GM19463 (cell line): ENCODE results near the gene HTR7.
"Not testable (repeated sequence)": the region's sequence is repeated elsewhere in the genome, so short reads cannot be mapped to it uniquely, and the experiment has no call there.

Experiments
- ATAC-seq: cut with Tn5 transposase; IDR thresholded peaks from one replicate; pipeline ENCODE4 v1.9.1; 2021; ENCODE audit warnings: mild to moderate bottlenecking, moderate library complexity; ENCODE audit not compliant: unreplicated experiment

Gene HTR7

DNA sequence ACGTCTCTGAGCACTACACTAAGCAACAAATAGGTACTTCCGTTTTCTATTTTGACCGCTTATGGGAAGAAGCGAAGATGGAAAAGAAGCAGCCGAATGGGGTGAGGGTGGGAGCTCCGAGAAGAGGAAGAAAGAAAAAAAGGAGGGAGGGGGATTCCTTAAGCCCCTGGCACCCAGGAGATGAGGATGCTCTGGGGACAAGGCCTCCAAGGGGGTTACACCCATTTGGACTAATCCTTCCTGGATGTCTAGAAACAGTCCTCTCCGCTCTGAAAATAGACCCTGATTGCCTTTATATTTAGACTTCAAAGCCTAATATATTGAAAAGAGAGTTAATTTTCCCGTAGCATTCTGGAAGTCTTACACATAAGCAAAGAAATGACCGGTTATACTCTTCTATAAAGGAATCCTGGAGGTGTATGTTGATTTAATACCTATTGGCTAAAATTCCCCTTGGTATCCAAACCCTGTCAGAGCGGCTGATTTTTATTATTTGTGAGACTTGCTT lies 676 bp upstream of the HTR7 start:
- ATAC-seq, result no peak

DNA sequence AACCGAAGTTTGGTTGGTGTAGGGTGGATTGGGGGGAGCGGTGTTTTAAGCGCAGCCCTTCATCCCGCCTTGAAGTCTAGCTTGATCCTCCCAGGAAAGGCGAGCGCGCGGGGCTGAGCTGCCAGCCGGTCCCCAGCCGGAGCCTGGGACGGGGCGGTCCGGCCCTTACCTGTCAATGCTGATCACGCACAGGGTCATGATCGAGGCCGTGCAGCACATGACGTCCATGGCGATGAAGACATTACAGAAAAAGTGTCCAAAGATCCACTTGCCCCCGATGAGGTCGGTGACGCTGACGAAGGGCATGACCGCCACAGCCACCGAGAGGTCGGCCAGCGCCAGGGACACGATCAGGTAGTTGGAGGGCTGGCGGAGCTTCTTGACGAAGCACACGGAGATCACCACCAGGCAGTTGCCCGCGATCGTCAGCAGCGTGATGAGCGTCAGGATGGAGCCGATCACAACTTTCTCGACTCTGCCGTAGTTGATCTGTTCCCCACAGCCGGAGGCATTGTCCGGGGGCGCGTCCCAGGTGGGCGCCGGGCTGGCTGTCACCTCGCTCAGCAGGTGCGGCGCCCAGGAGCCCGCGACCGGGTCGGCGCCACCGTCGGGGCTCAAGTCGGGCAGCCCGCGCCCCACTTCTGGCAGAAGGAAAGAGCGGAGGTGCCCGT lies 740 bp downstream of the HTR7 start:
- peak; percentile 9 for ATAC-seq

DNA sequence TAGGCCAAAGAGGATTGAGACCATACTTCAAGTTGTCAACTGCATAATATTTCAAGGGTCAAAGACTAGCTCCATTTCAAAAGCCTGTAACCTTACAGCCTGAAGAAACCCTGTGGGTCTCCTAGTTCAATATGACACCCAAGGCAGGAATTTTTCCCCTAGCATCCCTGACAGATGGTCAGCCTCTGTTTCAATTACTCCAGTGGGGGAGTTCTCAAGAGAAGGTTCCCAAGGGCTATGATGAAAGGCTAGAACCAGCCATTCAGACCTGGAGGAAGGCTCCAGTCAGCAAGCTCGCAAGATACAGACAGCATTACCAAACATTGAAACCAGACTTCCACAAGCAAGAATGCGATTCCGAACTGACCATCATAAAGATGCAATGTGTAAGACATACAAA lies 1.6 kb downstream of the HTR7 start:
- no peak for ATAC-seq

DNA sequence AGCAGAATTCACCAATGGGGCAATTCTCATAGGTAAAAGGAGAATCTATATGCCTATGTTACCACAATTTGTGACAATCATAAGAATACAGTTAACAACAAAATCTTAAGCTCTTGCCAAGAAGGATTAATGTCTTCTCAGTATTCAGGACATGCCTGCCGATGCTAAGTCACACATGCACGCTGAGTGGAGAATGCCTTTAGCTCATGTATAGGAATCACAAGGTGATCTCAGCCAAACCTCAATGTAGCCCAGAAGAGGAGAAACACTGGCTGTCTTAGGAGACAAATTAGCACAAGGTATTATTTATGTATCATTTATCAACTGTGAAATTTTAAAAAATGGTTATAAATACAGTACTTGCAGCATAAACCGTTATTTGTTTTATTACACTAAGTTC lies 2.7 kb downstream of the HTR7 start:
- no peak for ATAC-seq

DNA sequence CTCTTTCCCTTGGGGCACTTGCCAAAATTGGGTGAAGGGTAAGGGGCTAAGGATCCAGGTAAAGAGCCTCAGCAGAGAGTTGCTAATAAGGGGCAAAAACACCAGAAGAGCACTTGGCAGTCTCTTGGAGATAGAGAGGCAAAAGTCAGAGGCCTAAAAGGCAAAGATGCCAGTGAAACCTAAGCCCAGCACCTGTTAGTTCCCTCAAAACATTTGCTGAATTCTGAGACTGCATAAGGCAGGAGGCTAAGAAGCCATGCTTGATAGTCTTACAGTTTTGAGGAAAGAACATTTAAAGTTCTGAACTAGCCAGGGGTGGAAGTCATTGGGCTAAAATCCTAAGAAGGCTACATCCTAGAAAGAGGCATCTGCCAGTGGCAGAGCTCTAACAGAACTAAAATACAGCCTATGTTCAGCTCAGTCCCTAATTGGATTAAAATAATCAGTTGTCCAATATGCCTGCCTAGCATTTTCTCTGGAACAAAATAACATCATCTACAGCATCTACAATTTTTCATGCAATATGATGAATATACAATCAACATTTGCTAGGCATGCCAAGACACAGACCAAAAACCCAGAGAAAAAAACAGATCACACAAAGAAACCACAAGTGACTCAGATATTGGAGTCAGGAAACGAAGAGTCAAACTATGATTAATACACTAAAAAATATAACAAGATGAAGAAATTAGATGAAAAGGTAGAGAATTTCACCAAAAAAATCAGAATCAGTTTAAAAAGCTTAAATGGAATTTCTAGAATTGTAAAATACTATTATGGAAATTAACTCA lies 7.7 kb downstream of the HTR7 start:
- ATAC-seq, result no peak

DNA sequence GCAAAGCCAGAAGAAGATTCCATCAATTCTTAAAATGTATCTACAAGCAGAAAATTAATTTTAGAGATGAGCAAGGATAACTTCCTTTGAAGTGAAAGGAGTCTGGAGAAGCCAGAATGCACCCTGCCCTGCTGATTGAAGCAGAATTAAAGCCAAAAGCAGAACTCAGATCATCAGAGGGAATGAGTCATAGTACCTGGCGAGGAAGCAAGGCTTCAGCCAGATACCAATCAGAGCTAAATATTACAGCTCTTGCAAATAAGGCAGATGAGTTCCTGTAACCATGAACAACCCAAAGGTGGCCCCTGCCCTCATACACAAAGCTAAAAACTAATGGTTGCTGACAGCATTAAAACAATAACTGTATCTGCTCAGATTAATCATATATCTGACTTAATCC lies 10.4 kb downstream of the HTR7 start:
- no peak for ATAC-seq

DNA sequence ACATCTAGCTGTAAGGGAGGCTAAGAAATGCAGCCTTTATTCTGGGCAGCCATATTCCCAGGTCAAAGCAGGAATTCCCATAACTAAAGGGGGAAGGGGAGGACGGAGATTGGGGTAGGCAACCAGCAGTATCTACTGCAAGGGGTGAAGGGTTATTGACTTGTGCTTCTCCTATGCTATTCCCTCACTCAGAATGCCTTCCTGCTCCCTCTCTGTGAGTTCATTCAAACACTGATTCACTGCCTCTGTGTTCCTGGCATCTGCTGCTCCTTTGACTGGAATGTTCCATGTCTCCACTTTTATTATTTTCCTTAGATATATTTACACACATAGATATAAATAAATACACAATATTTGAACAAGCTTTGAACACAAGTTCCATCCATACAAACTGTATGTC lies 11.1 kb downstream of the HTR7 start:
- no peak for ATAC-seq

DNA sequence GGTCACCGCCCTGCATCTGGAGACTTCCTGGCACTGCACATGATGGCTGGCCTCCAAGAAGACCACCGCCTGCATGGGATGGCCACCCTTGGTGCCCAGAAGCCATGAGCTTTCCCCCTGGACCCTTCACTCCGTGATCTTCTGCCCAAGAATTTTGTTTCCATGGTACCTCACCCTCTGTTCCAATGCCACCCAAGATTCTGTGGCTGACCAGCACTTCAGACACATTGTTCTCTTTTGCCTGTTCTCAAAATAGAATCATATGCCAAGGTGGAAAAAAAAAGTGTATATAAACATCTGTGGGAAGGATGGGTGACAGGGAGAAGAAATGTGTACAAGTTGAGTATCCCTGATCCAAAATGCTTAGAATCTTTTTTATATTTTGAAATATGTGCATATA lies 12.1 kb downstream of the HTR7 start:
- no peak for ATAC-seq

DNA sequence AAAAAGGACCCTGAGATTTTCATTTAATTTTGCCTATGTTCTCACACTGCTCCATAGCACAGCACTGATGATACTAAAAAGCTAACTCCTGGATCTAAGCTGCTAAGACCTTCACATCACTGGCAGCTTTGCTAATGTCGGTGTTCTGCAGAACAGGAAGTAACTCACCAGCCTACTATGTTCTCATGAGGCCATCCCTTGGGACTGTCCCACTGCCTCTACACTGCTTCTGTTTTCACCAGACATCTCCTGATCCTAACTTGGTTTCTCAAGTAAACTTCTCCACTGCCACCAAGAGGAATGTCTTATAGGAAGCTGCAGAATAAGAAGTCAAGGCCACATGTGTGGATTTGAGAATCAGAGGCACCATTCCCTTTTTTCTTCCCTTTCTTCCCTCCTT lies 15.1 kb downstream of the HTR7 start:
- no peak for ATAC-seq

DNA sequence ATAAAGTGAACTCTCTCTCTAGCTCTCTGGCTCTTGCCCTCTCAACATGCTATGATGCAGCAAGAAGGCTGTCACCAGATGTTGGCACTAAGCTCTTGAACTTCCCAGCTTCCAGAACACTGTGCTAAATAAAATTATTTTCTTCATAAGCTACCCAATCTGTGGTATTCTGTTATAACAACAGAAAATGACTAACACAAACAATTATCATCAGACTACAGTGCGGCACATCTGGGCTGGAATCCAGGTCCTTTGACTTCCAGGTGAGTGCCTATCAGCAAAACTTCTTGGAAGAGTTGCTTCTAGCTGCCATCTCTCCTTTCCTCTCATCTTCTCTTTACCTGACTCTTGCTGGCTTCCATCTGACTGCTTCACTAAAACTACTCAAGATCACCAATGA lies 20.4 kb downstream of the HTR7 start:
- ATAC-seq, result no peak

DNA sequence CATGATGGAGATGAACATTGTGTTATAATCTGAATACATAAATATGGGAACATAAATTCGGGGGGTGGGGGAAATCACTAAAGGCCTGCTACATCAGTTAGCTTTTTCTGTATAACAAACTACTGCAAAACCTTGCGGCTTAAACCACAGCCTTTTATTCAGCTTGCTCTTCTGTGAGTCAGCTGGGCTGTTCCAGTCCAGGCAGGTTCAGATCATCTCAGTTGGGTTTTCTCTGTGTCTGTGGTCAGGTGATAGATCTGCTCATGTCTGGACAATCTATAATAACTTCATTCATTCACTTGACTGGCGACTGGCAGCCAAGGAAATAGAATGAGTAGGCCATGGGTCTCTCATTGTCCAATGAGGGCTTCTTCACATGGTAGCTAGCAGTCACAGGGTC lies 23.5 kb downstream of the HTR7 start:
- no peak for ATAC-seq

DNA sequence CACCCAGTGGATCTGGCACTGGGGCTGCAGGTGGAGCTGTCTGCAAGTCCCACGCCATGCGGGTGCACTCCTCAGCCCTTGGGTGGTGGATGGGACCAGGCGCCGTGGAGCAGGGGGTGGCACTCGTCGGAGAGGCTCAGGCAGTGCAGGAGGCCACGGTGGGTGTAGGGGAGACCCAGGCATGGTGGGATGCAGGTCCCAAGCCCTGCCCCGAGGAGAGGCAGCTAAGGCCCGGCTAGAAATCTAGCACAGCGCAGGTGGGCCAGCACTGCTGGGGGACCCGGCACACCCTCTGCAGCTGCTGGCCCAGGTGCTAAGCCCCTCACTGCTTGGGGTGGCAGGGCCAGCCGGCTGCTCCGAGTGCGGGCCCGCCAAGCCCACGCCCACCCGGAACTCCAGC lies 25.7 kb downstream of the HTR7 start:
- no peak for ATAC-seq

DNA sequence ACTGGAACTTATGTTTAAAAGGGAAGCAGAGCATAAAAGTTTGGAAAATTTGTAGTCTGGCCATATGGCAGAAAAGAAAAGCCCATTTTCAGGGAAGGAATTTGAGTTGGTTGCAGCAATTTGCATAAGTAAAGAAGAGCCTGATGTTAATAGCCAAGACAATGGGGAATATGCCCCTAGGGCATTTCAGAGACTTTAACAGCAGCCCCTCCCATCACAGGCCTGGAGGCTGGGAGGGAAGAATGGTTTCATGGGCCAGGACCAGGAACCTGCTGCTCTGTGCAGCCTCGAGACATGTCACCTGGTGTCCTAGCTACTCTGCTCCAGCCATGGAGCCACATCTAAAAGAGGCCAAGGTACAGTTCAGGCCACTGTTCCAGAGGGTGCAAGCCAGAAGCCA lies 35.3 kb downstream of the HTR7 start:
- ATAC-seq, result no peak

DNA sequence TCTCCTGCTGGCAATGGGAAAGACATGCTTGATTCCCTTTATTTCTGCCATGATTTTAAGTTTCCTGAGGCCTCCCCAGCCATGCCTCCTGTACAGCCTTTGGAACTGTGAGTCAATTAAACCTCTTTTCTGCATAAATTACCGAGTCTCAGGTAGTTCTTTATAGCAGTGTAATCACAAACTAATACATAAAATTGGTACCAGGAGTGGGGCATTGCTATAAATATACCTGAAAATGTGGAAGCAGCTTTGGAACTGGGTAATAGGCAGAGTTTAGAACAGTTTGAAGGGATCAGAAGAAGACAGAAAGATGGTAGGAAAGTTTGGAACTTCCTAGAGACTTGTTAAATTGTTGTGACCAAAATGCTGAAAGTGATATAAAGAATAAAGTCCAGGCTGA lies 36.0 kb downstream of the HTR7 start:
- not testable (repeated sequence) for ATAC-seq

DNA sequence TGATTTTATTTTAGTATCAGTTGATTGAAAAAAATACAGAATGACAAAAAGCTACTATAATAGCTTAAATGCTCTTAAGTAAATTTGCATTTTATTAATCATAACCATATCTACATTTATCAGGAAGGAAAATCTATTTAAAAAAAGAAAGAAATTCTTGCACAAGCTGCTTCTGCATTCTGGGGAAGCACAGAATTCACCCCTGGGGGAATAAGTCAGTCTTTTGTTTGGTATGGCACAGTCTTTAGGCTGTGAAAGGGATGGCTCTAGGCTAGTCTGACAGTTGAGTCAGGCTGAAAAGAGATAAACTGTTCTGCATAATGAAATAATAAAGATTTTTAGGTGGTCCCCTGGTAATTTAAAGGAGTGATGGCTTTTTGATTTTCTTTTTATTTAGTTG lies 37.9 kb downstream of the HTR7 start:
- no peak for ATAC-seq

DNA sequence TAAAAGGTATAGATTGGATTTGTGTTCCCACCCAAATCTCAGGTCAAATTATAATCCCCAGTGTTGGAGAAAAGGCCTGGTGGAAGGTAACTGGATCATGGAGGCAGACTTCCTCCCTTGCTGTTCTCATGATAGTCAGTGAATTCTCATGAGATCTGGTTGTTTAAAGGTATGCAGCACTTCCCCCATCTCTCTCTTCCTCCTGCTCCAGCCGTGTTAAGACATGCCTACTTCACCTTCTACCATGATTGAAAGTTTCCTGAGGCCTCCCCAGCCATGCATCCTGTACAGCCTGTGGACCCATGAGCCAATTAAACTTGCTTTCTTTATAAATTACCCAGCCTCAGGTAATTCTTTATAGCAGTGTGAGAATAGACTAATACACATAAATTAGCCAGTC lies 39.1 kb downstream of the HTR7 start:
- ATAC-seq, result no peak

DNA sequence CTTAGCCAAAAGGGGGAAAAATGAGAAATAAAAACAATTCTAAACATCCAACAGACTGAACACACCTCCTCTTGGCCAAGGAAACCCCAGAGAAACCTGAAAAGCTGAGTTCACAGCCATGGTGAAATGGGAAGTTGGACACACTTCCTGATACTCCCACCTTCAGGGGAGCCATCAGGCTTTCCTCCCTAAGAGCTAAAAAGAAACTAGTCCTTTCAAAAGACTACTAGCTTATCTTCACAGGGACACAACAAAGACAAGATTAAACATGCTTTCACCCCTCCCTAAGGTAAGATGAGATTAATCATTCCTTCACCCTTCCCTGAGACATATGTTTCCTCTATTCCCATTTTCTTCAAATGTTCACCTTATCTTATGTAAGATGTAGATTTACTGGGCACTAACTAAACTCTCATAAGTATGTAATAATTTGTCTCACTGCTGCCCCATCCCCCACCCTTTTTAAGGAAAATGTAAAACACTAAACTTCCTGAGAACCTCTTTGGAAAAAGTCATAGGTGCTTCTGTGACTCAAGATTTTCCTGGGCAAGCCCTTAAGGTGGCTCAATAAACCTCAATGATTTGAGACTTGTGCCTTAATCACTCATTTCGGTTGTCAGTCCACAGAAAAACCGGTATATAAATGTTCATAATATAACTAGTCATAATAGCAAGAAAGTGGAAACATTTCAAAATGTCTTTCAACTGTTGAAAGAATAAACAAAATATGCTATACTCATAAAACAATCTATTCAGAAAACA lies 40.5 kb downstream of the HTR7 start:
- ATAC-seq, result no peak

DNA sequence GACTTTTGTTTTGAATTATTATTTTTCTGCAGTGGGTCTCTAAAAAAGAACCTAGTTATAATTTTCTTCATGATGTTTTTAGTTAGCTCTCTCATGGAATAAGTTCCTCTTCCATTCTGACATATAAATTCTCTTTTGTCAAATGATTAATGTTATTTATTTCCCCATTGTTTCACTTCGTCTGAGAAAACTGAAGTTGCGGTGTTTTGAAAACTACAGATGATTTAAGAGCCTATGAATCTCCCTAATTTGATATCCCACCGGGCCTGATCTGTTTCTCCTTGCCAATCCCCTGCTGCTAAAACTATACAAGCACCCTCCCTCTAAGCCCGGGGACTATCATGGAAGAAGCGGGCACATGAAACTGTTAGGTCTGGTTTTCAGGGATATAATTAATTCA lies 41.4 kb downstream of the HTR7 start:
- no peak for ATAC-seq

DNA sequence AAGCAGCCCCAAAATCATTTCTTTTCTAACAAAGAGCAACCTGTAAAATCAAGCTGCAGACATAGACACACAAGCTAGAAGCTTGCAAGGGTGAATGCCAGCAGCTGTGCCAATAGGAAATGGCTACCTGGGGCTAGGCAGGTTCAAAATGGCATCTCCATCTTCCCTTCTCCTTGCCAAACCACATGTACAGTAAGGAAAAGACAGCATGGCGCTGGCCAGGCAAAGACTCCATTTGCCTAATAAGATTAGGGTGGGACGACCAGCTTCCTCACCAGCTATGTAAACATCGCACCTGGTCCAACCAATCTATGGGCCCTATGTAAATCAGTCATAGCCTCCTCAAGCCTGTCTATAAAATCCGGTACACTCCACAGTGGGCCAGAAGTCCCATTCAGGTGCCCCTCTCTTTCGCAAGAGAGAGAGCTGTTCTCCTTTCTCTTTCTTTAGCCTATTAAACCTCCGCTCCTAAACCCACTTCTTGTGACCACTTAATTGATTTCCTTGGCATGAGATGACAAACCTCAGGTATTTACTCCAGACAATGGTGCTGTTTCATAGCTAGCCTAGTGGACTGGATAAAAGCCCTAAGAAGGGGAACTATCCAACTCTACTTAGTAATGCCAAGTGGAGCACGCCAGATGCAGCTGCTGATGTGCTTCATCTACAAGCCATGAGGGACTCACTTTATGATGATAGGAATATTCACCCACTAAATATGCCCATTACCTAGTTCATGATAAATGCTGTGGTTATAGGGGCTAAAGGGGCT lies 44.1 kb downstream of the HTR7 start:
- ATAC-seq, result no peak

DNA sequence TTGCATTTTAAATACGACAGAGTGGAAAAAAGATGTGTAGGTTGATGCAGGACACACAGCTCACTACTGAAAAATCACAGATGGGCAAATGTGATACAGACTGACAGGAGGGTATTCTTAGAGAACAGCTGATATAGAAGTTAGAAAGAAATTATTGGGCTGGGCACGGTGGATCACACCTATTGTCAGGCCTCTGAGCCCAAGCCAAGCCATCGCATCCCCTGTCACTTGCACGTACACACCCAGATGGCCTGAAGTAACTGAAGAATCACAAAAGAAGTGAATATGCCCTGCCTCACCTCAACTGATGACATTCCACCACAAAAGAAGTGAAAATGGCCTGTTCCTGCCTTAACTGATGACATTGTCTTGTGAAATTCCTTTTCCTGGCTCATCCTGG lies 50.7 kb downstream of the HTR7 start:
- not testable (repeated sequence) for ATAC-seq

DNA sequence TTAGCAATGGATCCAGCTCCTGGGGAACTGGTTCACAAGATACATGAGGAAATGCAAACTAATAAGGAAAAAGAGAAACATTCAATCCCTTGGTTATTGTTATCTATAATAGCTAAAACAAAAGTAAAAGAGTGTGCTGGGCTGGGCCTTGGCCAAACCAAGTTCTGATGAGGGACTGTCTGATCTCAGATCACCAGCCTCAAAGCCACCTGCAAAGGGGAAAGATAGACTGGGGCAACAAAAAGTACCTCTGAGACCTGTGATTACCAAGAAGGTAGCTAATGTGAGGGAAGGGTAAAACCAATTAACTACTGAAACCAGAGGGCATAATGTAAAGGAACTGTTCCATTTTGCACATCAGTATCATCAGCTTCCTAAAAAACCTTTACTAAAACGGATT lies 51.2 kb downstream of the HTR7 start:
- ATAC-seq, result no peak
